Psoas muscle (tissue), 8 donors: ENCODE results near the gene SCN2A. TPM values are rescaled to one million over a fixed set of nuclear protein-coding genes. Genes with fewer than 3 reads are reported as not detected.

Source experiments
- ATAC-seq, 4 donors: fragments of 200-7000 bp; cut with Tn5 transposase; one replicate each; pipeline ENCODE4 v1.9.1; 2020; ENCODE audit warnings: moderate library complexity in 3 of 4, mild to moderate bottlenecking in 2 of 4
- DNase-seq, 2 donors: peaks; one replicate each; pipeline ENCODE4 v3.0.0-alpha.2; 2020
- H3K27ac ChIP-seq: fragments of 200-600 bp; one replicate; pipeline ENCODE4 v1.8.0; 2022
- H3K27me3 ChIP-seq, 3 donors: fragments of 200-600 bp in 1 of 3; one replicate each; pipeline versions ENCODE4 v1.6.1 to v1.8.0; 2013 to 2022; ENCODE audit warnings: low read length in 2 of 3, mild to moderate bottlenecking in 2 of 3, moderate library complexity in 1 of 3; ENCODE audit not compliant: insufficient read depth in 3 of 3
- H3K36me3 ChIP-seq, 2 donors: fragments of 200-600 bp in 1 of 2; one replicate each; pipeline versions ENCODE4 v1.6.1 to v1.8.0; 2013 to 2022; ENCODE audit warnings: low read depth in 1 of 2, mild to moderate bottlenecking in 1 of 2, moderate library complexity in 1 of 2; ENCODE audit not compliant: insufficient read depth in 1 of 2
- H3K4me1 ChIP-seq: fragments of 200-600 bp; one replicate; pipeline ENCODE4 v1.8.0; 2022
- H3K4me3 ChIP-seq: fragments of 200-600 bp; one replicate; pipeline ENCODE4 v1.8.0; 2022; ENCODE audit warnings: mild to moderate bottlenecking
- H3K9me3 ChIP-seq: fragments of 200-600 bp; one replicate; pipeline ENCODE4 v1.8.0; 2022
- CTCF ChIP-seq: fragments of 200-600 bp; IDR thresholded peaks from one replicate; pipeline ENCODE4 v1.8.0; 2022; ENCODE audit warnings: antibody characterized with exemption
- whole genome bisulfite sequencing, 3 donors: extraction: QIAGEN DNeasy Blood & Tissue Kit; methylation state at CpG; one replicate each; pipeline versions ENCODE4 v1.1.6 to v1.1.7; 2013; 5-methylcytosine and 5-hydroxymethylcytosine counted together
- intact Hi-C, 2 donors: fragments of 100-400 bp; cut with DNase I; formaldehyde crosslinking; loops; one replicate each; pipeline versions ENCODE4 v1.11.0 to v1.14.2; 2022
- polyA plus RNA-seq, 3 donors: library from polyadenylated mRNA; stranded (reverse); fragments of 200-250 nt; gene quantifications; one replicate each; pipeline ENCODE4 v1.2.3, GENCODE V29; 2013
- total RNA-seq, 4 donors: library from RNA; stranded (reverse); fragmentation: NEBNext Ultra II Directional in 2 of 4; extraction: Animal tissue kit (Norgen Biotek cat#: 25700) in 2 of 4; gene quantifications; one replicate each; pipeline versions ENCODE4 v1.2.1 to v1.2.4, GENCODE V29; 2021 to 2023
- donor health status: healthy with polysubstance abuse.
- donor health status: DM: no; HTN: no; CAD: no; lungs with moderate emphysema.
- donor health status: Bipolar disorder and iron deficiency.
- donor health status: healthy.
- donor health status: DM: yes; HTN: yes; CAD: no.
- donor health status: DM: no; HTN: no; CAD: no.
- donor health status: DM: no; HTN: no; CAD: no.
- donor health status: DM: yes; HTN: yes; CAD: no.

SCN2A gene
- total and polyA plus RNA-seq, 7 donors, result under 0.01 to 0.03 TPM; not detected in 5

- no peak for DNase-seq
- Histone ChIP-seq H3K9me3 (no peaks in the 10 kb centered on the region), H3K27me3 (no peaks in the 10 kb centered on the region), H3K27ac (no peak within 1 kb of the TSS), H3K4me1 (no peaks in the 10 kb centered on the region), H3K4me3 (peak within 1 kb of the TSS; percentile 53), H3K36me3 (no peaks in the 10 kb centered on the region)
- TF ChIP-seq CTCF, result peak; percentile 66
- intact Hi-C loops, result loop anchor here in 1 of 2 donors (5.0 kb wide), 1 partner anchor 192 kb away; no protein-coding TSS in a partner anchor
- ATAC-seq, result peak in 3 of 4 donors; percentile 44 to 68 (median 44)
- 17 to 22% (median 21%) methylated on average over 8 of the region's 8 CpGs for WGBS, 3 donors
Observed at GRCh38 chr2:165203689-165204559, 35.3 kb upstream of the SCN2A start, which contains the start of gene SCN3A. Gene SCN3A, minus strand, starts transcription at chr2:165204050. Its CDS starts 27,656 bp downstream, at chr2:165176394.

- WGBS, 3 donors, result 77 to 88% (median 84%) methylated on average over 2 of the region's 2 CpGs
- TF ChIP-seq CTCF, result no peak
- Histone ChIP-seq H3K4me3 (no peak overlapping the region), H3K4me1 (no peaks in the 10 kb centered on the region), H3K36me3 (no peaks in the 10 kb centered on the region), H3K27me3 (no peaks in the 10 kb centered on the region), H3K27ac (no peak overlapping the region), H3K9me3 (no peaks in the 10 kb centered on the region)
- DNase-seq (no peak), ATAC-seq (no peak)
- intact Hi-C loops, result loop anchor here in 1 of 2 donors (5.0 kb wide), 1 partner anchor 214 kb away; no protein-coding TSS in a partner anchor
Observed at GRCh38 chr2:165205865-165206264, 33.3 kb upstream of the SCN2A start.

GRCh38 chr2:165208094-165208493, 31.1 kb upstream of the SCN2A start:
- H3K4me1 ChIP-seq, result no peaks in the 10 kb centered on the region
- WGBS, 3 donors, result 56 to 65% (median 58%) methylated on average over 1 of the region's 1 CpG
- no peak overlapping the region for H3K4me3 ChIP-seq
- no peak for TF ChIP-seq CTCF
- DNase-seq (no peak), ATAC-seq (no peak)
- H3K9me3 ChIP-seq, result no peaks in the 10 kb centered on the region
- no peaks in the 10 kb centered on the region for H3K27me3 ChIP-seq
- no peak overlapping the region for H3K27ac ChIP-seq
- no peaks in the 10 kb centered on the region for H3K36me3 ChIP-seq
- intact Hi-C loops, result loop anchor here in 1 of 2 donors (5.0 kb wide), 1 partner anchor 216 kb away; no protein-coding TSS in a partner anchor

DNA sequence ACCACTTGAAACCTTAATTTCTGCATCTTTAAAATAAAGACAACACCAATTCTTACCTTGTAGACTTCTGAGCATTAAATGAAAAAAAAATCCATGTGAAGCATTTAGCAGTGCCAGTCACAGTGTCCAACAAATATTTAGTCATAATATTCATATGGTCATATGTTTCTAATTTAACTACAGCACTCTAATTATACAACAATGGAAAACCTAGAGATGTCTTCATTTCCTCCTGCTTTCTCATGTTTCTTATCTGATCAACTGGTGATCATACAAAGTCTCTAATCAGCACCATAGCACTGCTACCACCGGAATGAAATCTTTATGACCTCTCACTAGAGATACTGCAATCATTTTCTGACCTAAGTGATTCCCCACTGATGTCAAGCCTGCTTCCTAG, 25.1 kb upstream of the SCN2A start:
- Histone ChIP-seq H3K4me1 (no peaks in the 10 kb centered on the region), H3K9me3 (no peaks in the 10 kb centered on the region), H3K4me3 (no peak overlapping the region), H3K36me3 (no peaks in the 10 kb centered on the region), H3K27ac (no peak overlapping the region), H3K27me3 (no peaks in the 10 kb centered on the region)
- DNase-seq, result no peak
- intact Hi-C loops, result no loop called here
- WGBS, 3 donors, result 63 to 71% (median 65%) methylated on average over 1 of the region's 1 CpG
- no peak for ATAC-seq
- TF ChIP-seq CTCF, result no peak
